EH (cell line): Measurements from ENCODE around the gene DKK3.
A peak's percentile ranks its signal among the peaks of the same experiment; 100 is the strongest.

Experiments
- DNase-seq: peaks from one replicate; pipeline ENCODE4 v3.0.0-alpha.2; 2015; ENCODE audit warnings: low read depth

DKK3 gene

GRCh38 chr11:12029738-12030363 is 21.4 kb upstream of the DKK3 start:
- DNase-seq: peak; percentile 82

GRCh38 chr11:12029119-12029518 is 20.7 kb upstream of the DKK3 start:
- DNase-seq: no peak

- DNase-seq: no peak
Measured at GRCh38 chr11:12028303-12028702, 19.9 kb upstream of the DKK3 start.

- DNase-seq: no peak
Measured at GRCh38 chr11:12026331-12027211, 18.1 kb upstream of the DKK3 start.

- DNase-seq: no peak
Measured at GRCh38 chr11:12024254-12024926, 16.0 kb upstream of the DKK3 start.

GRCh38 chr11:12023015-12023414 is 14.6 kb upstream of the DKK3 start:
- DNase-seq: no peak

GRCh38 chr11:12020546-12020945 is 12.1 kb upstream of the DKK3 start:
- no peak for DNase-seq

GRCh38 chr11:12019866-12020416 is 11.5 kb upstream of the DKK3 start:
- no peak for DNase-seq

GRCh38 chr11:12019337-12019736 is 10.9 kb upstream of the DKK3 start:
- peak; percentile 36 for DNase-seq

GRCh38 chr11:12017865-12018453 is 9.5 kb upstream of the DKK3 start:
- peak; percentile 61 for DNase-seq

- peak; percentile 85 for DNase-seq
Measured at GRCh38 chr11:12017243-12017678, 8.8 kb upstream of the DKK3 start.

- DNase-seq: no peak
Measured at GRCh38 chr11:12016246-12016645, 7.8 kb upstream of the DKK3 start.

GRCh38 chr11:12015486-12015885 is 7.1 kb upstream of the DKK3 start:
- no peak for DNase-seq

- peak; percentile 51 for DNase-seq
Measured at GRCh38 chr11:12013781-12014180, 5.4 kb upstream of the DKK3 start.

- DNase-seq: no peak
Measured at GRCh38 chr11:12009617-12010321, 1.3 kb upstream of the DKK3 start.

GRCh38 chr11:12008790-12009616 is 577 bp upstream of the DKK3 start:
- DNase-seq: peak; percentile 81

GRCh38 chr11:12007230-12007593 is 1.2 kb downstream of the DKK3 start:
- no peak for DNase-seq

- DNase-seq: no peak
Measured at GRCh38 chr11:12006552-12007229, 1.7 kb downstream of the DKK3 start.

GRCh38 chr11:12005476-12005875 is 3.0 kb downstream of the DKK3 start:
- peak; percentile 76 for DNase-seq

GRCh38 chr11:12005061-12005460 is 3.4 kb downstream of the DKK3 start:
- DNase-seq: peak; percentile 55
